Gastroesophageal sphincter (tissue), 4 donors: ENCODE results near the gene CABLES2. TPM values are rescaled to one million over a fixed set of nuclear protein-coding genes. Genes with fewer than 3 reads are reported as not detected.

ENCODE experiments used
- ATAC-seq: fragments of 150-250 bp; one replicate; pipeline ENCODE4 v1.9.1; 2016; ENCODE audit warnings: mild to moderate bottlenecking, moderate library complexity
- H3K27ac ChIP-seq, 4 donors: fragments of 200-600 bp; sonication (generic) in 3 of 4; 1 replicate in 3 of 4; 2 replicates in 1 of 4; pipeline ENCODE4 v1.5.1; 2016 to 2019
- H3K27me3 ChIP-seq: fragments of 200-600 bp; sonication (generic); one replicate; pipeline ENCODE4 v1.5.1; 2019
- H3K36me3 ChIP-seq, 2 donors: fragments of 200-600 bp; sonication (generic); one replicate each; pipeline ENCODE4 v1.5.1; 2019; ENCODE audit warnings: control low read depth in 1 of 2
- H3K4me1 ChIP-seq, 3 donors: fragments of 200-600 bp; sonication (generic); 1 replicate in 2 of 3; 2 replicates in 1 of 3; pipeline ENCODE4 v1.5.1; 2016 to 2019; ENCODE audit warnings: control low read depth in 2 of 3
- H3K4me3 ChIP-seq, 2 donors: fragments of 200-600 bp; sonication (generic); one replicate each; pipeline ENCODE4 v1.5.1; 2019; ENCODE audit warnings: mild to moderate bottlenecking in 1 of 2, moderate library complexity in 1 of 2
- H3K9me3 ChIP-seq, 3 donors: fragments of 200-600 bp; sonication (generic); one replicate each; pipeline ENCODE4 v1.5.1; 2017 to 2019; ENCODE audit warnings: control low read depth in 2 of 3
- EP300 ChIP-seq: sonication (generic); formaldehyde crosslinking; IDR thresholded peaks from one replicate; pipeline ENCODE4 v1.6.1; 2017; ENCODE audit warnings: antibody characterized with exemption, mild to moderate bottlenecking
- POLR2A ChIP-seq, 2 donors: fragments of 450-650 bp; IDR thresholded peaks; one replicate each; pipeline ENCODE4 v1.6.1; 2017; ENCODE audit warnings: antibody characterized with exemption in 2 of 2, mild to moderate bottlenecking in 2 of 2, moderate library complexity in 1 of 2
- POLR2AphosphoS5 ChIP-seq: sonication (generic); formaldehyde crosslinking; IDR thresholded peaks from one replicate; pipeline ENCODE4 v1.6.1; 2017; ENCODE audit warnings: antibody characterized with exemption
- WGBS, 2 donors: methylation state at CpG; one replicate each; pipeline ENCODE4 v1.1.5; 2018; ENCODE audit warnings: low coverage in 1 of 2; 5-methylcytosine and 5-hydroxymethylcytosine counted together
- total RNA-seq, 4 donors: library from RNA; depleted of rRNA; stranded (reverse); fragments of >200 nt; gene quantifications; one replicate each; pipeline ENCODE4 v1.1.0, GENCODE V29; 2016
- TF ChIP-seq, protein P1 (sequence below), 4 experiments: fragments of 200-600 bp in 2 of 4; fragments of 450-650 bp in 2 of 4; sonication (generic) in 1 of 4; IDR thresholded peaks; one replicate each; pipeline ENCODE4 v1.5.1; 2017 to 2019; ENCODE audit warnings: antibody characterized with exemption in 4 of 4, mild to moderate bottlenecking in 2 of 4, moderate library complexity in 2 of 4

Gene CABLES2
- total RNA-seq, 4 donors from 2014 or later, result 2.7 to 9.8 (median 3.8) TPM

DNA sequence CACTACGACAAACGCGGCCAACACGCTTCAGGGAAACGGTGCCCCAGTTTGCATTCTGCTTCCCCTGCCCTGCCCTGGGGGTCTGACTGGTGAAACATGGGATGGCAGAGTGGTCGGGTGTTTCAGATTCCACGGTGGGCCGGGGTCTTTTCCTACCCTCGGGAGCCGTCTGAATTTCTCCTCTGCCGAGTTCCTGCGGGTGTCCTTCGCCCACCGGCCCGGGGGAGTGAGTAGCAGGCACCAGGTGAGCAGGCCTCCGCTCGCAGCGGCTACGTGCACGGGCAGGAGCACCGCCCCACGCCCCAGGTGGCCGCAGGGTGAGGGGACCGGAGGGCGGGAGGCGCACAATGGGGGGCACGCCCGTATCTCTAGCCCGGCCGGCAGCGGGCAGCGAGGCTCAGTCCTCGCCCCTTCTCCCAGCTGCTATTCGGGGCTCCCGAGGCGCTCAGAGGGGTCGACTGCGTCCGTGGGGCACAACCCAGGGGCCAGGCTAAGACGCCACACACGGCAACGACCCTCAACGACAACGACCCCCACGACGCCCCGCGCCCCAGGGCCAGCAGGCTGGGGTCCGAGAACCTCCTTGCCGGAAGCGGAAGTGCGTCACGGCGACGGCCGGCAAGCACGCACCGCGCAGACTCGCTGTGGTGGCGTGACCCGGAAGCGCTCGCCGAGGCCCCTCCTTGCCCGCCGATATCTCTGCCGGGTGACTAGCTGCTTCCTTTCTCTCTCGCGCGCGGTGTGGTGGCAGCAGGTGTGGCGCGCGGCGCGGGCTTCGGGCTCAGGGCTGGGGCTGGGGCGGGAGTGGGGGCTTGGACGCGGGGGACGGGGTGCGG, 20.5 kb downstream of the CABLES2 start, which contains the start of gene RPS21:
TSS of gene RPS21 (plus strand) at position 721 of the 836 bp plus-strand sequence. CDS start 236 bp downstream, outside the sequence.
- 0% methylated on average over 7 of the region's 83 CpGs; no CpG with 5 or more reads in 1 of the 2 donors for WGBS, 2 donors
- TF ChIP-seq EP300 (no peak), POLR2A (IDR thresholded peaks at IDR 0.05) (peak; percentile 76 to 78), POLR2AphosphoS5 (peak; percentile 95)
- TF ChIP-seq, protein P1, sequence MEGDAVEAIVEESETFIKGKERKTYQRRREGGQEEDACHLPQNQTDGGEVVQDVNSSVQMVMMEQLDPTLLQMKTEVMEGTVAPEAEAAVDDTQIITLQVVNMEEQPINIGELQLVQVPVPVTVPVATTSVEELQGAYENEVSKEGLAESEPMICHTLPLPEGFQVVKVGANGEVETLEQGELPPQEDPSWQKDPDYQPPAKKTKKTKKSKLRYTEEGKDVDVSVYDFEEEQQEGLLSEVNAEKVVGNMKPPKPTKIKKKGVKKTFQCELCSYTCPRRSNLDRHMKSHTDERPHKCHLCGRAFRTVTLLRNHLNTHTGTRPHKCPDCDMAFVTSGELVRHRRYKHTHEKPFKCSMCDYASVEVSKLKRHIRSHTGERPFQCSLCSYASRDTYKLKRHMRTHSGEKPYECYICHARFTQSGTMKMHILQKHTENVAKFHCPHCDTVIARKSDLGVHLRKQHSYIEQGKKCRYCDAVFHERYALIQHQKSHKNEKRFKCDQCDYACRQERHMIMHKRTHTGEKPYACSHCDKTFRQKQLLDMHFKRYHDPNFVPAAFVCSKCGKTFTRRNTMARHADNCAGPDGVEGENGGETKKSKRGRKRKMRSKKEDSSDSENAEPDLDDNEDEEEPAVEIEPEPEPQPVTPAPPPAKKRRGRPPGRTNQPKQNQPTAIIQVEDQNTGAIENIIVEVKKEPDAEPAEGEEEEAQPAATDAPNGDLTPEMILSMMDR (IDR thresholded peaks at IDR 0.05), result no peak
- Histone ChIP-seq H3K27me3 (no peaks in the 10 kb centered on the region), H3K9me3 (no peaks in the 10 kb centered on the region), H3K27ac (peak within 1 kb of the TSS; percentile 89 to 96 (median 94)), H3K4me1 (peaks cover 0 to 42% (median 24%) of the 10 kb centered on the region in 3 donors), H3K4me3 (peak within 1 kb of the TSS; percentile 81 to 92), H3K36me3 (peaks cover 0 to 40% of the 10 kb centered on the region in 2 donors)
- ATAC-seq, result peak; percentile 96

DNA sequence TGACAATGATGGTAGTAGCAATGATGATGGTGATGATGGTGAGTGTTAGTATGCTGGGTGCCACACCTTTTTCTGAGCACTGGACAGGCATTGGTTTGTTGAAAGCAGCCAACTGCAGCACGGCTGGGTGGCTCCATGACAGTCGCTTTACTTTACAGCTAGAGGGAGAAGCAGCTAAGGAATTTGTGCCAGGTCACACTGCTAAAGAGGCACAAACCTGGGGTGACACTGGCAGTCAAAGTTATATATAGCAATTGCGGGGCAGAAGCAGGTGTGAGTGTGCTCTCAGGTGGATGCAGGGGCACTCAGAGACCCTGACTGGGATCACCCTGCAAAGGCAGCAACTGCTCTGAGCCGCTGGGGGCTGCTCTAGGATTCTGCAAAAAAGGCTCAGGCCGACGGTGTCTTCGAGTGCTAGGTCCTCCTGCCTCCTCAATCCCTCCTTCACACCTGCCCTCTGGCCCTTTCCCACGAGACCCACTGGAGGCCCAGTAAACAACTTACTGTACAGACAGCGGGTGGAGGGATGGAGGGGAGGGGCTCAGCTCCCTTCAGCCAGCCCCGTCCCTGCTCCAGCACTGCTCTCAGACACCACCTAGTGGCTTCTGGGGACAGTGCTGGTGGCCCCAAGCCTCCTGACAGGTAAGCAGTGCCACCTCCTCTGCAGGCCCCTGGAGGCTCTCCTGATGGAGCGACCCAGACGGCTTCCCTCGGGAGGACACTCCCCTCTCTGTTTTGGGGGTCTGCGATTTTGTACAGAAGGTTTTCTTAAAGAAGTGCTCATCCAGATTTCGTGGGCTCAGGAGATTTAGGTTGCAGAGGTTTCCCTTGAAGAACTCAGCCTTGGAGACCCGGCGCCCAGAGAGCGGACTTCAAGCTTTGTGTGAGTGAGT, 24.5 kb downstream of the CABLES2 start:
- Histone ChIP-seq H3K4me1 (peaks cover 0 to 60% (median 22%) of the 10 kb centered on the region in 3 donors), H3K27me3 (no peaks in the 10 kb centered on the region), H3K36me3 (no peaks in the 10 kb centered on the region), H3K4me3 (no peak overlapping the region), H3K27ac (peak overlapping the region in 3 of 4 donors; percentile 52 to 57 (median 53)), H3K9me3 (no peaks in the 10 kb centered on the region)
- 25 to 40% methylated on average over 5 to 11 of the region's 18 CpGs for WGBS, 2 donors
- peak; percentile 67 for ATAC-seq
- TF ChIP-seq EP300, result no peak
- TF ChIP-seq, protein P1 (IDR thresholded peaks at IDR 0.05), result peak in 3 of 4 experiments; percentile 84 to 97 (median 93)
- no peak for TF ChIP-seq POLR2A (IDR thresholded peaks at IDR 0.05)
- no peak for TF ChIP-seq POLR2AphosphoS5

DNA sequence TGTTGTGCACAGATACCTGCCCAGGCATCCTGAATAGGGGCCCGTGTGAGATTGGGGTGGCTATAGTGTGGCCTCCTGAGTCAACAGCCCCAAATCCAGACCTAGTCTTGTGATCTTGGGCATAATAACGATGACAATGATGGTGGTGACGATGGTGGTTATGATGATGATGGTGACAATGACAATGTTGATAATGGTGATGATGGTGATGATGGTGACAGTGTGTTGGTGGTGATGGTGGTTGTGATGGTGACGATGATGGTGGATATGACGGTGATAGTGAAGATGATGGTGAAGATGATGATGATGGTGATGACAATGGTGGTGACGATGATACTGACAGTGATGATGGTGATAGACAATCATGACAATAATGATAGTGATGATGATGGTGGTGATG, 25.2 kb downstream of the CABLES2 start:
- Histone ChIP-seq H3K4me1 (peaks cover 3 to 65% (median 27%) of the 10 kb centered on the region in 3 donors), H3K27me3 (no peaks in the 10 kb centered on the region), H3K4me3 (no peak overlapping the region), H3K36me3 (no peaks in the 10 kb centered on the region), H3K27ac (peak overlapping the region in 3 of 4 donors; percentile 62 to 71 (median 64)), H3K9me3 (no peaks in the 10 kb centered on the region)
- no peak for ATAC-seq
- 94 to 95% methylated on average over 2 to 6 of the region's 6 CpGs for WGBS, 2 donors
- TF ChIP-seq, protein P1 (IDR thresholded peaks at IDR 0.05), result no peak
- TF ChIP-seq EP300, result no peak

DNA sequence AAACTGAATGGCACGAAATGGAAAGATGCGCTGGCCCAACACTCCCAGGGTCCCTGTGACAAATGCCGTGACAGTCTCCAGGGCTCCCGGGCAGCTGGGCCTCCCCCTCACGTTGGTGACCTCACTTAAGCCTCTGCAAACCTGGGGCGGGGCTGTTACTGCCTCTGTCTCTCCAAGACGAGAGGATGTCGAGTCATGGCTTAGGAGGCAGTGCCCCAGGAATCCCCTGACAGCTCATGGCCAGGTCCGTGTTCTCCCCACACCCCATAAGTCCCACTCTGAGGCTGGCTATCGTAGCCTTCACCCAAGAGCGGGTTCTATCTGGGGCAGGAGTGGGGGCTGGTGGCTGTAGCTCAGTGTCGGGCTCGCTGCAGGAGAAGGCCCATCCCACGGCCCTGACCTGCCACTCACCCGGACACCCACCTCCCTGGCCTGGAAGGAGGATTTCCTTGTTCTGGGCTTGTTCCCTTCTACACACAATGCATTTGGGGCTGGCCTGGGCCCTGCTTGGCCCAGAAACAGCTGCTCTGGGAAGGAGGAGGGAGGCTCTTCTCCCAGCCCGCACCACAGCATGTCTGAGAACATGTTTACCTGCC, 25.8 kb downstream of the CABLES2 start:
- no peaks in the 10 kb centered on the region for H3K9me3 ChIP-seq
- no peak for ATAC-seq
- WGBS, 2 donors, result 31 to 42% methylated on average over 4 to 5 of the region's 16 CpGs
- no peaks in the 10 kb centered on the region for H3K36me3 ChIP-seq
- no peak overlapping the region for H3K4me3 ChIP-seq
- no peak for TF ChIP-seq EP300
- TF ChIP-seq, protein P1 (IDR thresholded peaks at IDR 0.05), result no peak
- no peak for TF ChIP-seq POLR2A (IDR thresholded peaks at IDR 0.05)
- no peak for TF ChIP-seq POLR2AphosphoS5
- no peaks in the 10 kb centered on the region for H3K27me3 ChIP-seq
- peak overlapping the region in 3 of 4 donors; percentile 62 to 71 (median 64) for H3K27ac ChIP-seq
- peaks cover 5 to 69% (median 33%) of the 10 kb centered on the region in 3 donors for H3K4me1 ChIP-seq
